Suppressor macrophage treated with lipopolysaccharide for 4 hours (primary cell): ENCODE measurements around the gene ALPP.
A peak's percentile ranks its signal among the peaks of the same experiment; 100 is the strongest.
"Not testable (repeated sequence)": the region's sequence is repeated elsewhere in the genome, so short reads cannot be mapped to it uniquely, and the experiment has no call there.

ENCODE experiments used
- DNase-seq: peaks from one replicate; pipeline ENCODE4 v3.0.0-alpha.2; 2020

The ALPP gene

DNA sequence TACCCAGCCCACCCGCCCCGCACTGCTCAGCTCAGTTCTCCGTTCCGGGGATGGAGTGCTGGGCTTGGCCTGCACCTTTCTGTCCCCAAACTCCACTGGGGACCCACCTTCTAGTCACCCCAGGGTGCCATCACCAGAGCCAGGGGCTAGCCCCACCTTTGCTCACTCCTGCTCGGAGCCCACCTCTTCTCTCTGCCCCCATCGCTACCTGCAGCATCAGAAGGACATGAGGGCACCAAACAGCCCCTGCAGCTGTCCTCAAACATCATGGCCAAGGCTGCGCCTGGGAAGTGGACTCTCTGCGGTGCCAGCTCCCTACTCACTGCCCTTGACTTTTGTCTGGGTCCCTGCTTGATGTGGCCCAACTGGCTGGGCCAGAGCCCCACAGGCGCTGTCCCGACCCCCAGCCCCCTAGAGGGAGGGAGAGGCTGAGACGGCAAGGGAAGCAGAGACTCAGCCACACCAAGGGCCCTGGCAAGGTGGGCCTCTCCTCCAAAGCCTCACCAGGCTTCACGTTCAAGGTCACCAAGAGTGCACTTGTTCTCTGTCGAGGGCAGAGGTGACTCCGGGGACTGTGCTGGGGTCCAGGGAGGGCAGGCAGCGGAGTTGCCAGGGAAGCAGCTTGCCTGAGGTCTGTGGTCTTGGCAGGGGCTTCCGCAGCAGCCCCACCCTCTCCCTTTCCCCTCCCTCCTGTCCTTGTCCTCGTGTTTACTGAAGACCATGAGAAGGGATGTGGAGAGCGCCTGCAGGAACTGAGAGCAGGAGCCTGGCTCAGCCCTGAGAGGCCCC is 13.6 kb upstream of the ALPP start:
- not testable (repeated sequence) for DNase-seq

DNA sequence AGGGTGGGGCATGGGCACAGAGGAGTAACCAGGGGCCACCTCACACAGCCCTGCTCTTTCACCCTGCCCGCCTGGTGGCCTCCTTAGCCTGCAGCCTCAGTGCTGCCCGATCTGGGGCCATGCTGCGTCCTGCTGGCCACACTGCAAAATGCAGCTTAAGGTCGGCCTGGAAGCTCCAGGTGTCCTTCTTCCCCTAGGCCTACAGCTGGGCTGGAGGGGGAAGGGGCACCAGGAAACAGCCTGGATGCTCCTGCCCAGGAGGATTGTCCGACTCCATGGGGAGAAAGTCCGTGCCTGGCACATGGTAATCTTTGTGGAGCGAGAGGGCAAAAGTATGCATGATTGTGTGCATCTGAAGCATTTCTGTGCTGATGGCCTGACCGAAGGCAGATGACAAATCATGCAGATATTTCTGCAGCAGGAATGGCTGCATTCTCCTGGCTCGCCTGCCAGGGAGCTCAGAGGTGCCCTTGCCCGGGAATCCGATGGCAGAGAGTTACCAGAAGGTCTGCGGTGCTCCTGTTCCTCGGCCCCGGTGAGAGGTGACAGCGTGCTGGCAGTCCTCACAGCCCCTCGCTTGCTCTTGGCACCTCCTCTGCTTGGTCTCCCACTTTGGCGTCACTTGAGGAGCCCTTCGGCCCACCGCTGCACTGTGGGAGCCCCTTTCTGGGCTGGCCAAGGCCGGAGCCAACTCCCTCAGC is 12.8 kb upstream of the ALPP start:
- DNase-seq: peak; percentile 39

DNA sequence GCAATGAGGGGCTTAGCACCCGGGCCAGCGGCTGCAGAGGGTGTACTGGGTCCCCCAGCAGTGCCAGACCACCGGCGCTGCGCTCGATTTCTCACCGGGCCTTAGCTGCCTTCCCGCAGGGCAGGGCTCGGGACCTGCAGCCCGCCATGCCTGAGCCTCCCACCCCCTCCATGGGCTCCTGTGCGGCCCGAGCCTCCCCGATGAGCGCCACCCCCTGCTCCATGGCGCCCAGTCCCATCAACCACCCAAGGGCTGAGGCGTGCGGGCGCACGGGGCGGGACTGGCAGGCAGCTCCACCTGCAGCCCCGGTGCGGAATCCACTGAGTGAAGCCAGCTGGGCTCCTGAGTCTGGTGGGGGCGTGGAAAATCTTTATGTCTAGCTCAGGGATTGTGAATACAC is 12.1 kb upstream of the ALPP start:
- DNase-seq: not testable (repeated sequence)

DNA sequence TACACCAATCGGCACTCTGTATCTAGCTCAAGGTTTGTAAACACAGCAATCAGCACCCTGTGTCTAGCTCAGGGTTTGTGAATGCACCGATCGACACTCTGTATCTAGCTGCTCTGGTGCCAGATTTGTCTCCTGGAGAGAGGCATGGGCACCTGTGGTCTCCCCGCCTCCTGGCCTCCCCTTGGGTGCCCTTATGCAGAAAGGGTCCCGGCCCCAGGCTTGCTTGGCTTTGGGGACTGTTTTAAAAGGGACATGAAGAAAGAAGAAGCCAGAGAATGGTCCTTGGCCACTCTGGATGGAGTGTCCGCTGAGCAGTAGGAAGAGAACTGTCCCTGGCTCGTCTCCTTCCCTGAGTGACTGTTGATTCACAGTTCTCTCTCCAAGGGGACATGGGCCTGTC is 11.5 kb upstream of the ALPP start:
- no peak for DNase-seq

DNA sequence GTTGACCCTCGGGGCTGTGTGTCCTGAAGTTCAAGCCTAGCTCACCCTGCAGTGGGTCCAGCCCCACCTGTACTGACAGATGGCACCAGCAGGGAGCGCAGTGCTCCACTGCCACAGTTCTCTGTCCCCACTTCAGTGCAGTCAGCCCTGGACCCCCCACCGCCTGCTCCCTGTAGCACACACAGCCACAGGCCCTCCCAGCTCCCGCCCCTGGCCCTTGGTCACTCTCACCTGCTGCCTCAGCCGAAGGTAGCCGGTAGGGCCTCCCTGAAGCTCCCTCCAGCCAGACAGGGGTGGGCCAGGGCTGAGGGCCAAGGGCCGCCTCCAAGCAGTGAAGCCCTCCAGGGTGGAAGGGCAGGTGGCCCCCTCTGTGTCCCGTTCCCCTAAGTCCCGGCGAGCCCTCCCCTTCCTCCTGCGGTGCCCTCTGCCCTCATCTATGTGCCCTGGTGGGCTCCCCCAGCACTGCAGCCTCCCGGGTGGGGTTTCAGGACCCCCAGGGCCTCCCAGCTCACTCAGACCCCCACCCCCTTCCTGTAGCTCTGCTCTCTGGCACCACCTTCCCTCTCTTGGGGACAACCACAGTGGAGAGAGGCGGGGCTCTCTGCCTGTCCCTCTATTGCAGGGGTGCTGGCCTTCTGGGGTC is 10.8 kb upstream of the ALPP start:
- no peak for DNase-seq

DNA sequence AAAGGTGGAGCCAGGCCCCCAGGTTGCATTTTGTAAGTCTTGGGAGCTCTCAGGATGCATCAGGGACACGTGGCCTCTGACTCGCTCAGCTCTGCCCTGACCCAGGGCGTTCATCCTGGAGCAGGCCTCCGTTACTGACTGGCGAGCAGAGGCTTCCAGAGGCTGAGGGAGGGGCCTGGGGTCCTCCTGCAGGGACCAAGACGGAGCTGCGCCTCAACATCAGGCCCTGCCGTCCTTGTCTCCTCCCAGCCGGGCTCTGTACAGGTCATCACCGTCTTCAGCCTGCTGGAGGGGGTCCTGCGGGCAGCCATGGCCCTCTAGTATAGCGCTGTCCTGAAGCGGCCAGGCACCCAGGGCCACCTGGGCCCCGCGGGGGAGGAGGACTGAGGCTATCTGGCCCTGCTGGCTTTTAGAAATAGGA is 10.2 kb upstream of the ALPP start:
- DNase-seq: no peak

DNA sequence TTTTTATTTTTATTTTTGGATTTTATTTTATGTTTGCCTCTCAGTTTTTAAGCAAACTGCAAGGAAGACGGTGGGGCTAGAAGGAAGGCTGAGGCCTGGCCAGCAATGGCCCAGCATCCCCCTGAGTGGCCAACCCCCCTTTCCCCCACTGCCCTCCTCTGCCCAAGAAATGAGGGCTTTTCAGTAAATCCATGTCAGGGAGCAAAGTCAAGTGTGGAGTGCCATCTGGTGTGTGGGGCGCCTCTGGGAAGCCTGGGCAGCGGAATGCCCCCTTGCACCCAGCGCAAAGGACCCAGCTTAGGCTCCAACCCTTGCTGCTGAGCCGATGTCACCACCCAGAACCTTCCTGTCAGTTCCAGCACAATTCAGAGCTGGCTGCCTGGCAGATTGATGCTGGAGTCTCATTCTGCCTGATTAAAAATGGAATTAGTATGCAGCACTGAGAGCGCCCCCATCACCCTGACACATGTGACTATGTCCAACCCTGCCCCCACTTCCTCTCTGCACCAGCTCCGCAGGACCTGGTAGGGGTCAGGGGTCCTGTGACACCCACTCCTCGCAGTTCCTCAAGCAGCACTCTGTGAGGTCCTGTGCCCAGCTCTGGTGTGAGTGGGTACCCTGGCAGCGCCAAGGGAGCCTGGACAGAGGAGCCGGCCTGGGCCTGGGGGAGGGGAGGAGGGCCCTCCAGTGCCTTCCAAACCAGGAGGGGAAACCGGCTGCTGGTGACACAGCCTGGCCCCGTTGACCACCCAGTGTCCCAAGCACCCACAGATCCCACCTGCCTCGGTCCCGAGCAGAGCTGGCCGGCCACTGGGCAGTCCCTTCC is 9.2 kb upstream of the ALPP start:
- no peak for DNase-seq

DNA sequence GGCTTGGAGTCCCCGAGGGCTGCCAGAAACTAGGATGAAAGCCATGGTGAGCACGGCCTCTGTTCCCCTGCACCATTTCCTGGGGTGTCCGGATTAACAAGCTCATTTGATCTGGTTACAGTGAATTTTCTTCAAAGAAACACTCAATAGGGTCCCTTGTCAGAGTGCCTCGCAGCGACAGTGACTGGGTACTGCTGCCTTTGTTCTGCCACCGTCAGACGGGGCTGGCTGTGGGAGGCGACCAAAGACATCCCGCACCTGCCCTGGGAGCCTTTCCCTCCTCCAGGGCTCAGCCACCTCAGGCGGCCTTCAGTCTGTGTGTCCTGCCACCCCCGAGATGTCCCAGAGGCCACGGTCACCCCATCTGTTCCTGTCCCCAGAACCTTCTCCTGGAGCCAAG is 8.5 kb upstream of the ALPP start:
- DNase-seq: not testable (repeated sequence)

DNA sequence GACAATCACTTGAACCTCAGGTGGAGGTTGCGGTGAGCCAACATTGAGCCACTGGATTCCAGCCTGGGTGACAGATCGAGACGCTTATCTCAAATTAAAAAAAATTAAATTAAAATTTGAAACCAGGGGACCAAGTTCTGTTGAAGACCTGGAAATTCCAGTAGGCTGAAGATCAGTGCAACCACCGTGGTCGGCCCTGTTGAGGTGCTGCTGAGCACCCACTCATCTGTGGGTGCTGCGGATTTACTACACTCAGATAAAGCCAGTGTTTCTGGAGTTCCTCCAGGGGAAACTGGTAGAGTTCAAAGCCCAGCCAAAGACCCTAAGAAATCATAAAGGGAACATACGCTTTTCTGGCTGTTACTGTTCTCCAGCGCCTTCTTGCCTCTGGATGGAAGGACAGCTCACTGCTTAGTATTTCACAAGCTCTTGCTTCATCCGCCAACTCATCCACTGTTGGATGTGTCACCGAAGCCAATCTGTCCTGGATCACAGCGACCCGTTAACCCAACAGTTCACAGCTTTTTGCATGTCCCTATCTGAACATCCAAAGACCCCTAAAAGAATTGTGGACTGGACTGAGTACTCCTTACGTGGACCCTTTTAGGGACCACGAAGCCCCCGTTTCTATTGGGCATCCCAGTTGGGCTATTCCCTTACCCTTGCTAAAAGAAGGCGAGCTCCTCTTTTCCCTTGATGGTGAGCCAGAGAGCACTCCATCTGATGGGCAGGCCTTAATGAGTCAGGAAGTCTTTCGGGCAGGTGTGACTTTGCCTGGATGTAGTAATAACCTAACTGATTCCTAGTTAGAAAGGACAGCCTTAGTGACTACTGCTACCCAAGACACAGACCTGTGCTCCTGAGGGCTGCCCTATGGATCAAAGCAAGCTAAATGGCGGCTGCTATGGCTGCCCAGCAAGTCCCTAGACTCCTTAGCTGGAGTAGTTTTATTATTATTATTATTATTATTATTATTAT is 6.0 kb upstream of the ALPP start:
- peak; percentile 73 for DNase-seq

DNA sequence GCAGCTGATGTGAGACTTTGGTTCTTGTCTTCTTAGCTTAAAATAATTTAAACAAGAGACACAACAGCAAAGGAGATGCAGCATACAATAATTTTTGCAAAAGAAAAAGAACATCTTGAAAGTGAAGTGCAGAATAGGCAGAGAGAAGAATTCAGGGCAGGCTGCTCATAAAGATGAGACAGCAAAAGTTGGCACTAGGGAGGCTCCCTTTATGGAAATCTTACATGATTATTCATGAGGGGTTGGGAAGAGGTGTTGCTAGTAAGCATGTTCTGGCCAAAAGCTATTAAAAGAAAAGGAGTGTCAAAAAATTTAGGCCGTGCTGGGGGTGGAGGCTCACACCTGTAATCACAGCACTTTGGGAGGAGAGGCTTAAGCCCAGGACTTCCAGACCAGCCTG is 4.2 kb upstream of the ALPP start:
- no peak for DNase-seq

DNA sequence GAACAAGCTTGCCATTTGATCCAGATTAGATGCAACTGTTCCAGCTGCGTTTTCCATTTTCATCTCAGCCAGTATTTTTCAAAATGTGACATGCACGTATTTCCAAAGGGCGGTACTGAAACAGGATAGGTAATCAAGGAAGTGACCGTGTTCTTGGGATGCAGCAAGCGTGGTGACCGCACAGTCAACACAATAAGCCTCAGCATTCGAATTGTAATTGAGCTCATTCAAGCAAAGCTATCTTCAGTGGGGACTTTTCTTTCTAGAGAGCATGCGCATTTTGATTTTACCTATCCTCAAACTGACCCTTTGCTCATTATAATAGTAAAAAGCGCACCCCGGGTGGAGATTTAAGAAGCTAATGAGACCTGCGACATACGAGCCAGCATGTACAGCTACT is 3.4 kb upstream of the ALPP start:
- no peak for DNase-seq

DNA sequence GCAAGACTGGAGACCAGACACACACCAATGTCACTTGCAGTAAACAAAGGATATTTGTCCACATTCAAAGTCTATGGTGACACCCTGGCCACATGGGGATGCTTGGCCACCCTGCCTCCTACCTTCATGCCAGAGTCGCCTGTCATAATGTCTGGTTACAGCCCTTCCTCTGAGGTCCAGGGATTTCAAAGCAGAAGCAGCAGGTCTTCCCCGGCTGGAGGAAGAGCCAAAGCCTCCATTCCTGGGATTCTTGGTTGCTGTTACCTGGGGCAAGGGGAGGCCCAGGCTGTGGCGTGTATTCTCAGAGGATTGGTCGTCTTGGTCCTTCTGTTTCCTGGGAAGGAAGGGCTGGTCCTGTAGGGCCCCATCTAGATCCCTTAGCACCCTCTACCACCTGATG is 2.3 kb upstream of the ALPP start:
- no peak for DNase-seq

DNA sequence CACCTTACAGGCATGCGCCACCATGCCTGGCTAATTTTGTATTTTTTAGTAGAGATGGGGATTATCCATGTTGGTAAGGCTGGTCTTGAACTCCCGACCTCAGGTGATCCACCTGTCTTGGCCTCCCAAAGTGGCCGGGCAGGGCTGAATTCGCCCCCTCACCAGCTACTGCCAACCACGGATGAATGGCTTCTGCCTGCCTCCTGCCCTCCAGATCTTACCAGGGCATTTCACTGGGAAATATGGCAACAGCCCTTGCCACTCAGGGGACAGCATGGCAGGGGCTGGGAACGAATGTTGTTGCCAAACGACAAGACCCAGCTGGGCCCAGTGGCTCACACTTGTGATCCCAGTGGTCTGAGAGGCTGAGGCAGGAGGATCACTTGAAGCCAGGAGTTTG is 1.8 kb upstream of the ALPP start:
- no peak for DNase-seq

DNA sequence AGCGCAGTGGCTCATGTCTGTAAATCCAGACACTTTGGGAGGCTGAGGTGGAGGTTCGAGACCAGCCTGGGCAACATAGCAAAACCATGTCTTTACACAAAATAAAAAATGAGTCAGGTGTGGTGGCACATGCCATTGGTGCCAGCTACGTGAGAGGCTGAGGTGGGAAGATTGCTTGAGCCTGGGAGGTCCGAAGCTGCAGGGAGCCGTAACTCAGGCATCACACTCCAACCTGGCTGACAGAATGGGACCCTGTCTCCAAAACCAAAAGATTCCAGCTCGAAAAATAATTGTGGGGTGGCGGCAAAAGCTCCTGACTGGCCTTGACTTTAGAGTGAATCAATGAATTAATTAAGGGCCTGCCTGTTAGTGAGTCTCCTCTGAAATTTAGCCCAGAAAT is 1.2 kb upstream of the ALPP start:
- no peak for DNase-seq

DNA sequence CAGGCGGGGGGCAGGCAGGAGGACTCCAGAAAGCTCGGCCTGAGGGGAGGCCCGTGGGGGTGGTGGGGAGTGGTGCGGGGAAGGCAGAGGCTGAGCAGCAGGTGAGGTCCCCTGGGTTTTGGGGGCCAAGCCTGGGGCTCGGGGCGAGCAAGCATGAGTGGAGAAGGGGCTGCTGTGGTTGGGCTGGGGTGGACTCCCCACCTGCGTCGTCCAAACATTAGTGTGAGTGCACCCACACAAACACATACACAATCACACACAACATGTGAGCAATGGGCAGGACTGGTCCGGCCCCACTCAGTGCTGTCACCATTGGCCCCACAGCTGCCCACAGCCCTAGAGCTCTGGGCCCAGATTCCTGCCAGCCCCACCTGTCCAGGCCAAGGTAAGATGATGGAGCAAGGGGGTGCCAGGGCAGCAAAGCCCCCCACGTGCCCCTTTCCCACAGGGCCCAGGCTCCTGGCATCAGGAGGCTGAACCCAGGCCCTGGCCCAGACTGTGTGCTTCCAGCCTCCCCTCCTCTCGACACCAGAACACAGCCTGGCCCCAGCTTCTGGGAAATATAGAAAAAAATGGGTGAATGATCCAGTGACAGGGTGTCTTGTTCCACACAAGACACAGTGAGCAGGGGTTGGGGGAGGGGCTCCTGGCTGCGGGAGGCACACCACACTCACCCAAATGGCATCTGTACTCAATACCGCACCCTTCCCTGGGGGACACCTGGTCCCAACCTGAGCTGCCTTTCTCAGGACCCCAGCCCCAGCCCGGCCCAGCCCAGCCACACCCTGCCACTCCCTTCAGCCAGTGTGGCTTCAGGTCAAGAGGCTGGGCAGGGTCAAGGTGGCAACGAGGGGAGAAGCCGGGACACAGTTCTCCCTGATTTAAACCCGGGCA is 463 bp upstream of the ALPP start:
- DNase-seq: no peak

DNA sequence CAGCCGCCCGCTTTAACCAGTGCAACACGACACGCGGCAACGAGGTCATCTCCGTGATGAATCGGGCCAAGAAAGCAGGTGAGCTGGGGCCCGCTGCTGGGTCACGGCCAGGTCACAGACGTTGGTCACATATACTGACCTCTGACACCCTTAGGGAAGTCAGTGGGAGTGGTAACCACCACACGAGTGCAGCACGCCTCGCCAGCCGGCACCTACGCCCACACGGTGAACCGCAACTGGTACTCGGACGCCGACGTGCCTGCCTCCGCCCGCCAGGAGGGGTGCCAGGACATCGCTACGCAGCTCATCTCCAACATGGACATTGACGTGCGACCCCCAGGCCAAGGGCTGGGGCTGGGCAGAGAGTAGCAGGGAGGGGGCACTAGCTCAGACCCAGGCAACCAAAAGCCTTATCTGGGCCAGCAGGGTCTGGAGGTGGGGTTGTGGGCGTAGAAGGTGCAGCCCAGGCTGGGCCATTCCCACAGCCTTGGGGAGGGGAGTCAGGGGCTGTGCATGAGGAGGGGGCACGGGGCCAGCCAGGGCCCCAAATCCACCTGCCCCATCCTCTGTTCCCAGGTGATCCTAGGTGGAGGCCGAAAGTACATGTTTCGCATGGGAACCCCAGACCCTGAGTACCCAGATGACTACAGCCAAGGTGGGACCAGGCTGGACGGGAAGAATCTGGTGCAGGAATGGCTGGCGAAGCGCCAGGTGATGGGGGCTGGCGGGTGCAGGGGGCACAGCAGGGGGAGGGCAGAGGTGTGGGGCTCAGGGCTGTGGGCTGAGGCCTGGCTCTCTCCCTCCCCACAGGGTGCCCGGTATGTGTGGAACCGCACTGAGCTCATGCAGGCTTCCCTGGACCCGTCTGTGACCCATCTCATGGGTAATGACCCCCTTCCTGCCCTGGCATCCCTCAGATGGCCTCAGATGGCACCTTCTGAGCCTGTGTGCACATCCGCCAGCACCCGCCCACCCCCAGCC is 1.3 kb downstream of the ALPP start:
- DNase-seq: not testable (repeated sequence)

DNA sequence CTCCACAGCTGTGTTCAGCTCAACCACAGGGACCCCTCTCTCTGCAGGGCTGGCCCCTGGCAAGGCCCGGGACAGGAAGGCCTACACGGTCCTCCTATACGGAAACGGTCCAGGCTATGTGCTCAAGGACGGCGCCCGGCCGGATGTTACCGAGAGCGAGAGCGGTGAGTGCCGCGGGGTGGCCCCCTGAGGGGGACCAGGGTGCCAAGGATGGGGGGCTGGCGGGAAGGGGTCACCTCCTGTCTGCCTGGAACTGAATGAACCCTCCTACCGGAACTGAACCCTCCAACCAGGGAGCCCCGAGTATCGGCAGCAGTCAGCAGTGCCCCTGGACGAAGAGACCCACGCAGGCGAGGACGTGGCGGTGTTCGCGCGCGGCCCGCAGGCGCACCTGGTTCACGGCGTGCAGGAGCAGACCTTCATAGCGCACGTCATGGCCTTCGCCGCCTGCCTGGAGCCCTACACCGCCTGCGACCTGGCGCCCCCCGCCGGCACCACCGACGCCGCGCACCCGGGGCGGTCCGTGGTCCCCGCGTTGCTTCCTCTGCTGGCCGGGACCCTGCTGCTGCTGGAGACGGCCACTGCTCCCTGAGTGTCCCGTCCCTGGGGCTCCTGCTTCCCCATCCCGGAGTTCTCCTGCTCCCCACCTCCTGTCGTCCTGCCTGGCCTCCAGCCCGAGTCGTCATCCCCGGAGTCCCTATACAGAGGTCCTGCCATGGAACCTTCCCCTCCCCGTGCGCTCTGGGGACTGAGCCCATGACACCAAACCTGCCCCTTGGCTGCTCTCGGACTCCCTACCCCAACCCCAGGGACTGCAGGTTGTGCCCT is 2.9 kb downstream of the ALPP start:
- DNase-seq: not testable (repeated sequence)
